Measurements from ENCODE around the gene TBC1D5.
"Not testable (repeated sequence)": the region's sequence is repeated elsewhere in the genome, so short reads cannot be mapped to it uniquely, and the experiment has no call there.

TBC1D5 gene

GRCh38 chr3:17551333-17551732, 191.1 kb downstream of the TBC1D5 start:
- no peak for DNase-seq (ENCODE audit: low read depth in 2 of 2)

- no peak for DNase-seq (ENCODE audit: low read depth in 2 of 2)
Observed at GRCh38 chr3:17550624-17551023, 191.8 kb downstream of the TBC1D5 start.

GRCh38 chr3:17546500-17547255, 195.8 kb downstream of the TBC1D5 start:
- DNase-seq (ENCODE audit: low read depth in 2 of 2) = no peak

GRCh38 chr3:17544632-17545031, 197.8 kb downstream of the TBC1D5 start:
- DNase-seq (ENCODE audit: low read depth in 2 of 2) = no peak

- DNase-seq (ENCODE audit: low read depth in 2 of 2) = no peak
Observed at GRCh38 chr3:17542591-17542990, 199.8 kb downstream of the TBC1D5 start.

GRCh38 chr3:17539436-17539835, 203.0 kb downstream of the TBC1D5 start:
- no peak for DNase-seq (ENCODE audit: low read depth in 2 of 2)

GRCh38 chr3:17535274-17535673, 207.2 kb downstream of the TBC1D5 start:
- DNase-seq (ENCODE audit: low read depth in 2 of 2) = no peak

- not testable (repeated sequence) for DNase-seq (ENCODE audit: low read depth in 2 of 2)
Observed at GRCh38 chr3:17532446-17532845, 210.0 kb downstream of the TBC1D5 start.

GRCh38 chr3:17529677-17530076, 212.8 kb downstream of the TBC1D5 start:
- DNase-seq (ENCODE audit: low read depth in 2 of 2) = no peak

GRCh38 chr3:17518189-17519059, 224.0 kb downstream of the TBC1D5 start:
- no peak for DNase-seq (ENCODE audit: low read depth in 2 of 2)

- no peak for DNase-seq (ENCODE audit: low read depth in 2 of 2)
Observed at GRCh38 chr3:17515445-17516234, 226.8 kb downstream of the TBC1D5 start.

- no peak for DNase-seq (ENCODE audit: low read depth in 2 of 2)
Observed at GRCh38 chr3:17514597-17514996, 227.8 kb downstream of the TBC1D5 start.

- no peak for DNase-seq (ENCODE audit: low read depth in 2 of 2)
Observed at GRCh38 chr3:17510265-17510664, 232.2 kb downstream of the TBC1D5 start.

GRCh38 chr3:17508180-17508752, 234.2 kb downstream of the TBC1D5 start:
- DNase-seq (ENCODE audit: low read depth in 2 of 2) = no peak

- DNase-seq (ENCODE audit: low read depth in 2 of 2) = no peak
Observed at GRCh38 chr3:17507480-17507879, 235.0 kb downstream of the TBC1D5 start.

- DNase-seq (ENCODE audit: low read depth in 2 of 2) = no peak
Observed at GRCh38 chr3:17505856-17506255, 236.6 kb downstream of the TBC1D5 start.

- DNase-seq (ENCODE audit: low read depth in 2 of 2) = no peak
Observed at GRCh38 chr3:17501745-17502144, 240.7 kb downstream of the TBC1D5 start.

GRCh38 chr3:17500618-17501017, 241.8 kb downstream of the TBC1D5 start:
- DNase-seq (ENCODE audit: low read depth in 2 of 2) = no peak

GRCh38 chr3:17494117-17494809, 248.2 kb downstream of the TBC1D5 start:
- DNase-seq (ENCODE audit: low read depth in 2 of 2) = no peak

GRCh38 chr3:17491601-17492000, 250.8 kb downstream of the TBC1D5 start:
- no peak for DNase-seq (ENCODE audit: low read depth in 2 of 2)

- not testable (repeated sequence) for DNase-seq (ENCODE audit: low read depth in 2 of 2)
Observed at GRCh38 chr3:17491190-17491589, 251.2 kb downstream of the TBC1D5 start.
